C4-2B (cell line): ENCODE measurements around the gene KIAA1191.

Experiments
- CTCF ChIP-seq: fragments of 450-650 bp; conservative IDR thresholded peaks from 2 replicates; pipeline ENCODE4 v1.5.1; 2017; ENCODE audit warnings: mild to moderate bottlenecking
- ZFX ChIP-seq: fragments of 450-650 bp; IDR thresholded peaks from 2 replicates; pipeline ENCODE4 v1.6.1; 2017

GRCh38 chr5:176409765-176410164 lies 48.2 kb upstream of the KIAA1191 start:
- TF ChIP-seq CTCF (no peak), ZFX (no peak)
